ENCODE measurements around the gene USB1.

- no peak for TF ChIP-seq CTCF (conservative IDR thresholded peaks at IDR 0.05 in 1 of 2, IDR thresholded peaks at IDR 0.05 in 1 of 2; ENCODE audit: low read depth in 1 of 2, low read length in 2 of 2)
- no peak for TF ChIP-seq EZH2 (IDR thresholded peaks at IDR 0.05; ENCODE audit: low read length, missing control alignments)
Observed at GRCh38 chr16:57981636-57982035, 19.6 kb upstream of the USB1 start.
